HepG2 (cell line): ENCODE measurements around the gene LRSAM1.

Experiments used
- ARNTL ChIP-seq: sonication (generic); formaldehyde crosslinking; IDR thresholded peaks from 2 replicates; pipeline ENCODE4 v1.4.0; 2020; ENCODE audit warnings: mild to moderate bottlenecking, missing genetic modification reagents
- CEBPB ChIP-seq: IDR thresholded peaks from 2 replicates; pipeline ENCODE4 v1.6.1; 2011; ENCODE audit warnings: low read depth, low read length, improper control_type of control experiment, borderline replicate concordance
- CTCF ChIP-seq: sonication (generic); formaldehyde crosslinking; IDR thresholded peaks from 2 replicates; pipeline ENCODE4 v1.5.0; 2020; ENCODE audit warnings: mild to moderate bottlenecking, missing genetic modification reagents, moderate library complexity
- JUN ChIP-seq: sonication (generic); formaldehyde crosslinking; IDR thresholded peaks from 2 replicates; pipeline ENCODE4 v1.4.0; 2020; ENCODE audit warnings: mild to moderate bottlenecking, missing genetic modification reagents
- MAFF ChIP-seq: IDR thresholded peaks from 2 replicates; pipeline ENCODE4 v1.6.1; 2011; ENCODE audit warnings: low read depth, low read length, improper control_type of control experiment
- MAX ChIP-seq: IDR thresholded peaks from 2 replicates; pipeline ENCODE4 v1.6.1; 2012; ENCODE audit warnings: inconsistent platforms
- NCOA2 ChIP-seq: sonication (generic); formaldehyde crosslinking; IDR thresholded peaks from 2 replicates; pipeline ENCODE4 v1.8.0; 2022; ENCODE audit warnings: inconsistent platforms
- ZNF768 ChIP-seq: sonication (generic); formaldehyde crosslinking; IDR thresholded peaks from 2 replicates; pipeline ENCODE4 v1.4.0; 2020; ENCODE audit warnings: missing genetic modification reagents

GRCh38 chr9:127485995-127486394 is 34.7 kb downstream of the LRSAM1 start:
- TF ChIP-seq ZNF768 (no peak), MAFF (no peak), JUN (CRISPR knock-in tag) (no peak), ARNTL (CRISPR knock-in tag) (no peak), MAX (no peak), NCOA2 (CRISPR knock-in tag) (no peak), CEBPB (peak; percentile 64), CTCF (CRISPR knock-in tag) (no peak)
